LNCaP clone FGC (cell line): Measurements from ENCODE around the gene SPAG9.
A peak's percentile ranks its signal among the peaks of the same experiment; 100 is the strongest.

Experiments used
- DNase-seq: peaks from one replicate; pipeline ENCODE4 v3.0.0-alpha.2; 2011; ENCODE audit warnings: low read depth
- H3K4me3 ChIP-seq: 2 replicates; pipeline ENCODE4 v1.5.1; 2011; ENCODE audit warnings: mild to moderate bottlenecking, low read depth, low read length, control low read depth
- CTCF ChIP-seq: IDR thresholded peaks from 2 replicates; pipeline ENCODE4 v1.5.1; 2012; ENCODE audit warnings: mild to moderate bottlenecking; ENCODE audit not compliant: control insufficient read depth, insufficient read depth; ENCODE audit errors: extremely low read depth

Gene SPAG9

GRCh38 chr17:51164911-51165679, 44.4 kb upstream of the SPAG9 start:
- TF ChIP-seq CTCF, result no peak
- H3K4me3 ChIP-seq, result peak overlapping the region; percentile 88
- no peak for DNase-seq

GRCh38 chr17:51161541-51161940, 40.9 kb upstream of the SPAG9 start:
- DNase-seq, result no peak
- H3K4me3 ChIP-seq, result no peak overlapping the region
- TF ChIP-seq CTCF, result no peak

- no peak for TF ChIP-seq CTCF
- no peak for DNase-seq
These were observed 38.9 kb upstream of the SPAG9 start for GRCh38 chr17:51159604-51160003.

GRCh38 chr17:51155416-51155815, 34.7 kb upstream of the SPAG9 start:
- no peak overlapping the region; the same call in 1 of the 2 replicates for H3K4me3 ChIP-seq
- TF ChIP-seq CTCF, result no peak

More at GRCh38 chr17:51159604-51160003, 38.9 kb upstream of the SPAG9 start:
- H3K4me3 ChIP-seq, result no peak overlapping the region

GRCh38 chr17:51154176-51154575, 33.5 kb upstream of the SPAG9 start:
- DNase-seq, result no peak
- no peak for TF ChIP-seq CTCF
- peak overlapping the region; percentile 84 for H3K4me3 ChIP-seq

More at GRCh38 chr17:51155416-51155815, 34.7 kb upstream of the SPAG9 start:
- no peak for DNase-seq

GRCh38 chr17:51153210-51154072, 32.8 kb upstream of the SPAG9 start, which contains the start of gene NME1:
NME1 (plus strand) TSS chr17:51153559; CDS start chr17:51155655, 2,096 bp downstream.
- peak; percentile 92 for TF ChIP-seq CTCF
- DNase-seq, result peak; percentile 99

More at GRCh38 chr17:51153210-51154072, 32.8 kb upstream of the SPAG9 start, which contains the start of gene NME1:
- H3K4me3 ChIP-seq, result peak within 1 kb of the TSS; percentile 84
